ENCODE data around the gene PODNL1.

The PODNL1 gene

DNA sequence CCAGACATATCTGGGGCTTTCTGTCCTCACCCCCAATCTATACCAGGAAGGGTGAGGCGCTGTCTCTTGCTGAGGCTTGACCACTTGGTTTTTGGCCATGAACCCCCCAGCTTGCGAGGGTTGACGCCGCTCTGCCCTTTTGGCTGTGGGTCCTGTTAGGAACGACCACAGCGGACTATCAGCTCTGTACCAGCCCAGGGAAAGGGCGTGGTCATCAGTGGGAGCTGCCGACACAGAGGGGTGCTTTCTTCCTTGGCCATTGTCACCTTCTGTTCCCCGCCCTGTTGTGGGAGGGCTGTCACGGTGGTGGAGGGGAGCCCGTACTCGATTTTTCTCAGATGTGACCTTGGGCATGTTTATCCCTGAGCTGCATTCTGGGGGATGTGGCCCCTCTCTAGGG, 19.8 kb upstream of the PODNL1 start:
- TF ChIP-seq, protein P1, sequence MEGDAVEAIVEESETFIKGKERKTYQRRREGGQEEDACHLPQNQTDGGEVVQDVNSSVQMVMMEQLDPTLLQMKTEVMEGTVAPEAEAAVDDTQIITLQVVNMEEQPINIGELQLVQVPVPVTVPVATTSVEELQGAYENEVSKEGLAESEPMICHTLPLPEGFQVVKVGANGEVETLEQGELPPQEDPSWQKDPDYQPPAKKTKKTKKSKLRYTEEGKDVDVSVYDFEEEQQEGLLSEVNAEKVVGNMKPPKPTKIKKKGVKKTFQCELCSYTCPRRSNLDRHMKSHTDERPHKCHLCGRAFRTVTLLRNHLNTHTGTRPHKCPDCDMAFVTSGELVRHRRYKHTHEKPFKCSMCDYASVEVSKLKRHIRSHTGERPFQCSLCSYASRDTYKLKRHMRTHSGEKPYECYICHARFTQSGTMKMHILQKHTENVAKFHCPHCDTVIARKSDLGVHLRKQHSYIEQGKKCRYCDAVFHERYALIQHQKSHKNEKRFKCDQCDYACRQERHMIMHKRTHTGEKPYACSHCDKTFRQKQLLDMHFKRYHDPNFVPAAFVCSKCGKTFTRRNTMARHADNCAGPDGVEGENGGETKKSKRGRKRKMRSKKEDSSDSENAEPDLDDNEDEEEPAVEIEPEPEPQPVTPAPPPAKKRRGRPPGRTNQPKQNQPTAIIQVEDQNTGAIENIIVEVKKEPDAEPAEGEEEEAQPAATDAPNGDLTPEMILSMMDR (conservative IDR thresholded peaks at IDR 0.05; ENCODE audit: low read depth) = no peak
- H3K27ac ChIP-seq = peak overlapping the region; percentile 33; the same call in 1 of the 2 replicates
- POLR2A ChIA-PET (ENCODE audit: low non-redundant PET) = no interaction called here
- CTCF ChIA-PET = interaction anchor here (0.6 kb wide), 1 partner anchor 74 kb away, joined by 5 read pairs; the partner anchor contains the start of gene IL27RA
- DNase-seq (ENCODE audit: low spot score) = no peak

DNA sequence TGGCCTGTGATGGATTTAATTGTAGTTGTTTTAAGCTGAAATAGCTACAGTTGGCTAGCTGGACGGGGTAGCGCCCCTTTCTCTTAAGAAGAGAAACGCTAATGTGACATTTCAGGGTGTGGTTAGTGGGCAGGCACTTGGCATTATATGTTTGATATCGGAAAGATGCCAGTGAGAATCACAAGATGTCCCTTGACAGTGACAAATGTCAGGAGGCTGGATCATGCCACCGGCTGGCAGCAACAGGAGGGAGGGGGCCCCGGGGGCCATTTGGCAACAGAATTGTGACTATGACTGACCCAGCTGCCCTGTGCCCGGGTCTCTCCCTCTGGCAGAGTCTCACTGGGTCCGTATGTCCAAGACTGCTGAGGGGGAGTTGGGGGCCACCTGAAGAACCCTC, 18.8 kb upstream of the PODNL1 start:
- TF ChIP-seq, protein P1 (conservative IDR thresholded peaks at IDR 0.05; ENCODE audit: low read depth) = no peak
- no peak for DNase-seq (ENCODE audit: low spot score)
- ChIA-PET CTCF (interaction anchor here (0.7 to 1.0 kb wide), 2 partner anchors 61 to 123 kb away, joined by 3 read pairs; no protein-coding TSS in a partner anchor), POLR2A (ENCODE audit: low non-redundant PET) (no interaction called here)
- peak overlapping the region; percentile 33 for H3K27ac ChIP-seq

DNA sequence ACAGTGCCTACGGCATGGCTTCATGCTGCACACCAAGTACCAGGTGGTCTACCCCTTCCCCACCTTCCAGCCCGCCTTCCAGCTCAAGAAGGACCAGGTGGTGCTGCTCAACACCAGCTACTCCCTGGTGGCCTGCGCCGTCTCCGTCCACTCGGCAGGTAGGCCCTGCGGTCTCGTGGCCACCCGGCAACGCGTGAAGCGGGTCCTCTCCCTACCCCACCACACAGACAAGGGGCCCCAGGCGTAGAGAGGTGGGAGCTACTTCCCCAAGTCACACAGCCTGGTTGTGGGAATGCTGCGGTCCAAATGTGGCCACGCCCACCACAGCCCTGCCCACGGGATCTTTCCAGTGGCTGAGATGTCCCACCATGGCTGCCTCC, 18.1 kb upstream of the PODNL1 start:
- CTCF ChIA-PET = interaction anchor here (1.0 kb wide), 1 partner anchor 62 kb away, joined by 3 read pairs; no protein-coding TSS in a partner anchor
- POLR2A ChIA-PET (ENCODE audit: low non-redundant PET) = no interaction called here
- peak overlapping the region; percentile 33; the same call in 1 of the 2 replicates for H3K27ac ChIP-seq
- no peak for DNase-seq (ENCODE audit: low spot score)
- TF ChIP-seq, protein P1 (conservative IDR thresholded peaks at IDR 0.05; ENCODE audit: low read depth) = no peak

DNA sequence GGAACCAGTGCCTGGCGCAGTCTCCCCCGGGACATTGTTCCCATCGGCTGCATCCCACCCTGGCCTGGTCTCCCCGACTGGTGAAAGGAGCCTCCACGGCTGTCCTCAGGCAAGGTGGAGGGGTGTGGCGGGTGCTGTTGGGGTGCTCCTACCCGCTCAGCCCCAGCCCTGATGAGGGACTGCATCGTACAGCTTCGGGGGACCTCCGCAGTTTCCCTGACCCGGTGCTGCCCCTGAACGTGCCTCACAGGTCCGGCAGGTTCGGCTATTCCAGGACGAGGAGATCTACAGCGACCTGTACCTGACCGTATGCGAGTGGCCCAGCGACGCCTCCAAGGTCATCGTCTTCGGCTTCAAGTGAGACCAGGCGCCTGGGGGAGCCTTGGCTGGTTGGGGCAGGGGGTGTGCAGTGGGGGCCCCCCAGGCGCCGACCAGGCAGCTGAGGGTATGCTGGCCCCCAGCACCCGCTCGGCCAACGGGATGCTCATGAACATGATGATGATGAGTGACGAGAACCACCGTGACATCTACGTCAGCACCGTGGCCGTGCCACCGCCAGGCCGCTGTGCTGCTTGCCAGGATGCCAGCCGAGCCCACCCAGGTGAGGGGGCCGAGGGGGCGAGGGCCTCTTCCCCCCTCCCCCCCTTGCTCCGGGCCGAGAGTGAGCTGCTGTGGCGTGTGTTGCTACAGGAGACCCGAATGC, 17.6 kb upstream of the PODNL1 start:
- DNase-seq (ENCODE audit: low spot score) = no peak
- H3K27ac ChIP-seq = 0 out of 2 replicates have a peak overlapping the region, but pooled peaks have one; percentile 33
- POLR2A ChIA-PET (ENCODE audit: low non-redundant PET) = no interaction called here
- CTCF ChIA-PET = interaction anchor here (1.0 kb wide), 1 partner anchor 75 kb away, joined by 7 read pairs; no protein-coding TSS in a partner anchor
- TF ChIP-seq, protein P1 (conservative IDR thresholded peaks at IDR 0.05; ENCODE audit: low read depth) = no peak

DNA sequence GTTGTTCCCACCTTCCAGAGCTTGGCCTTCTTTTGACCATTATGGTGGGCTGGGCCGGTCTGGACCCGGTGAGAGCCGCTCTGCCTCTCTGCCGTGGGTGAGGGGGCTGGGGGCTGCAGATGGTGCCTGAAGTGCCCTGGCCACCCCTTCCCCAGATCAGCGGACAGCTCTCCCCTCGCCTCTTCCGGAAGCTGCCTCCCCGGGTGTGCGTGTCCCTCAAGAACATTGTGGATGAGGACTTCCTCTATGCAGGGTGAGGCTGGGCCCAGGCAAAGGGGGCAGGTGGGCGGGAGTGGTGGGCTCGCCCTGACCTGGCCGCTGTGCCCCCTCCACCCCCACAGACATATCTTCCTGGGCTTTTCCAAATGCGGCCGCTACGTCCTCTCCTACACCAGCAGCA, 16.0 kb upstream of the PODNL1 start:
- peak overlapping the region; percentile 88 for H3K27ac ChIP-seq
- ChIA-PET CTCF (interaction anchor here (0.6 to 2.0 kb wide), 2 partner anchors 20 to 73 kb away, joined by 3 to 5 read pairs; no protein-coding TSS in a partner anchor), POLR2A (ENCODE audit: low non-redundant PET) (no interaction called here)
- TF ChIP-seq, protein P1 (conservative IDR thresholded peaks at IDR 0.05; ENCODE audit: low read depth) = no peak
- no peak for DNase-seq (ENCODE audit: low spot score)

DNA sequence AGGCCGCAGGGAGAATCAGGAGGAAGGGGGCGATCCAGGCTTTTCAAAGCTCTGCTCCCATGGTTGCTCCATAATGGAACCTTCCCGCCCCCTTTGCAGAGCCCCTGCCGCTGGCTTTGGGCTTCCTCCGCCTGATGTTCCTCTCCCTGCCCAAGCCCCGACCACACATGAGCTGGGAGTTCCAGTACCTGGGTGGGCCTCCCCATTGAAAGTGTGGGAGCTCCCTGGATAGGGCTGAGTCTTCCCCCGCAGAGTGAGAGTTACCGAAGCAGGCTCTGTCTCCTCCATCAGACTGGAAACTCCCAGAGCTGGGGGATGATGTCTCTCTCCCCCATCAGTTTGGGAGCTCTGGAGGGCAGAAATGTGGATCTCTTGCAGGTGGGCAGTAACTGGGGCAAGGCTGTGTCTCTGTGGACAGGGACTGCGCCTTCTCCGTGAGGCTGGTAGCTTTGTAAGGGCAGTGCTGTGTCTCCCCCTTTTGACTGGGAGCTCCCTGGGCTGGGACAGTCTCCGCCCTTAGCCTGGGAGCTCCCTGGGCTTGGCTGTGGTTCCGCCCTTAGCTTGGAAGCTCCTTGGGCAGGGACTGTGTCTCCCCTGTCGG, 14.8 kb upstream of the PODNL1 start:
- peak overlapping the region; percentile 88 for H3K27ac ChIP-seq
- TF ChIP-seq, protein P1 (conservative IDR thresholded peaks at IDR 0.05; ENCODE audit: low read depth) = no peak; the same call in 1 of the 2 replicates
- peak; percentile 67 for DNase-seq (ENCODE audit: low spot score)
- ChIA-PET CTCF (interaction anchor here (0.6 to 2.0 kb wide), 5 partner anchors 19 to 108 kb away, joined by 3 to 5 read pairs (median 4); no protein-coding TSS in a partner anchor), POLR2A (ENCODE audit: low non-redundant PET) (interaction anchor here (1.0 kb wide), 1 partner anchor 17 kb away, joined by 4 read pairs; no protein-coding TSS in a partner anchor)

Data from RWPE1 (cell line).